ENCODE data around the gene TTC7B.

TTC7B gene

DNA sequence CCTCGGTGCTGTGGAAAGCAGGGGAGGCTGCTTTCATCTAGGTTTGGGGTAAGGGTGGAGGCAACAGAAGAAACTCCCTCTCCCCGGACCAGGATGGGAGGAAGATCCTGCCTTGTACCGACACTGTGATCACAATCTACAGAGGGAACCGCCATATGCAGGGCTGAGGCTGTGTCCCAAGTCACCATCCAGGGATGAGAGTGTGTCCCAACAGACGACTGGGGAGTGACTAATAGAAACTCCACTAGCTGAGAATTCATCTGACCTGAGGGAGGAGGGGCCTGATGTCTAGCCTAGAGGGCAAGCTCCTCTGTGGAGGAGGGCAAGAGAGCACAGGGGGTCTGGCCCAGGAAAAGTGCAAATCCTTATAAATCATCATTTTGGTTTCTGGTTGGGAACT is 247.0 kb downstream of the TTC7B start:
- H3K4me1 Mint-ChIP-seq: peaks cover 28% of the 10 kb centered on the region
- H3K36me3 Mint-ChIP-seq (ENCODE audit: low read depth): peaks cover 20% of the 10 kb centered on the region
- no peak overlapping the region for H3K4me3 Mint-ChIP-seq
- no peaks in the 10 kb centered on the region for H3K9me3 Mint-ChIP-seq
- no peak overlapping the region for H3K27ac Mint-ChIP-seq
- no peaks in the 10 kb centered on the region for H3K27me3 Mint-ChIP-seq (ENCODE audit: low read depth)
- TF ChIP-seq, protein P1, sequence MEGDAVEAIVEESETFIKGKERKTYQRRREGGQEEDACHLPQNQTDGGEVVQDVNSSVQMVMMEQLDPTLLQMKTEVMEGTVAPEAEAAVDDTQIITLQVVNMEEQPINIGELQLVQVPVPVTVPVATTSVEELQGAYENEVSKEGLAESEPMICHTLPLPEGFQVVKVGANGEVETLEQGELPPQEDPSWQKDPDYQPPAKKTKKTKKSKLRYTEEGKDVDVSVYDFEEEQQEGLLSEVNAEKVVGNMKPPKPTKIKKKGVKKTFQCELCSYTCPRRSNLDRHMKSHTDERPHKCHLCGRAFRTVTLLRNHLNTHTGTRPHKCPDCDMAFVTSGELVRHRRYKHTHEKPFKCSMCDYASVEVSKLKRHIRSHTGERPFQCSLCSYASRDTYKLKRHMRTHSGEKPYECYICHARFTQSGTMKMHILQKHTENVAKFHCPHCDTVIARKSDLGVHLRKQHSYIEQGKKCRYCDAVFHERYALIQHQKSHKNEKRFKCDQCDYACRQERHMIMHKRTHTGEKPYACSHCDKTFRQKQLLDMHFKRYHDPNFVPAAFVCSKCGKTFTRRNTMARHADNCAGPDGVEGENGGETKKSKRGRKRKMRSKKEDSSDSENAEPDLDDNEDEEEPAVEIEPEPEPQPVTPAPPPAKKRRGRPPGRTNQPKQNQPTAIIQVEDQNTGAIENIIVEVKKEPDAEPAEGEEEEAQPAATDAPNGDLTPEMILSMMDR (IDR thresholded peaks at IDR 0.05; ENCODE audit: unreplicated experiment in 3 of 3): no peak

DNA sequence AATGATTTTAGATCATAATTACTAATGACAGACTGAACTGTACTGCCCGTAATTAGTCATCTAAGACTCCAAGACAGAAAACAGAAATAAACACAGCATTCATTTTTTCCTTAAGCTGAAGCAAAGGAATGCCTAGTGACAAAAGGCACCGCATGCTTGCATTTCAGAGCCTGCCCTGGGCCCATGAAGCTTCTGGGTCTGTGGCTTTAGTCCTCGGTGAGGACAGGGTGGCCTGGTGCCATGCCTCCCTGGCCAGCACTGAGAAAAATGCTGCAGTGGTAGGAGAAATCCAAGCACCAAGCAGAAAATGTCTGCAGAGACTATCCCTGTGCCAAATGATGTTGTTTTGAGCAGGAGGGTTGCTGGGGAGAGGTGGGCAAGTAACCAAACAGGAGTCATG is 247.8 kb downstream of the TTC7B start:
- H3K4me3 Mint-ChIP-seq: no peak overlapping the region
- H3K4me1 Mint-ChIP-seq: peaks cover 21% of the 10 kb centered on the region

DNA sequence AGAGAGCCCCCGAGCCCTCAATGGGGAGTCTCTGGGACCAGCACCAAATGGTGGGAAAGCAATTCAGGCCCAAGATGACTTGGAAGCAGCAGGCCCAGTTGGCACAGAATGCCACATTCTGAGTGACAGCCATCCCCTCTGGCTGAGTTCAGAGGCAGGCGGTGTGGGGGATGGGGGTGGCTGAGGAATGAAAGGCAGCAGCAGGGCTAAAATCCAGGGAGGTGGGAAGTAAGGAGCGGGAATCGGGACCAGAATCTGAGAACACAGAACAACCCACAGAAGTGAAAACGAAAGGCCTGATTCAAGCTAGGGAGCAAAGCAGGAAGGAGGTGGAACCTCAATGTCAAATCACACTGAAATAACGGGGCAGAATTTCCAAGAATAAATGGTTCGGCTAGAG is 248.2 kb downstream of the TTC7B start:
- no peaks in the 10 kb centered on the region for H3K9me3 Mint-ChIP-seq
- H3K27ac Mint-ChIP-seq: peak overlapping the region in 2 of 3 experiments; percentile 9 to 11
- no peak overlapping the region for H3K4me3 Mint-ChIP-seq
- peaks cover 13% of the 10 kb centered on the region for H3K36me3 Mint-ChIP-seq (ENCODE audit: low read depth)
- no peaks in the 10 kb centered on the region for H3K27me3 Mint-ChIP-seq (ENCODE audit: low read depth)
- peaks cover 21% of the 10 kb centered on the region for H3K4me1 Mint-ChIP-seq
- TF ChIP-seq, protein P1 (IDR thresholded peaks at IDR 0.05; ENCODE audit: unreplicated experiment in 3 of 3): no peak

More for the DNA sequence above, 247.8 kb downstream of the TTC7B start:
- Mint-ChIP-seq H3K36me3 (ENCODE audit: low read depth) (peaks cover 16% of the 10 kb centered on the region), H3K9me3 (no peaks in the 10 kb centered on the region), H3K27ac (peak overlapping the region in 1 of 3 experiments; percentile 11), H3K27me3 (ENCODE audit: low read depth) (no peaks in the 10 kb centered on the region)
- TF ChIP-seq, protein P1 (IDR thresholded peaks at IDR 0.05; ENCODE audit: unreplicated experiment in 3 of 3): no peak

DNA sequence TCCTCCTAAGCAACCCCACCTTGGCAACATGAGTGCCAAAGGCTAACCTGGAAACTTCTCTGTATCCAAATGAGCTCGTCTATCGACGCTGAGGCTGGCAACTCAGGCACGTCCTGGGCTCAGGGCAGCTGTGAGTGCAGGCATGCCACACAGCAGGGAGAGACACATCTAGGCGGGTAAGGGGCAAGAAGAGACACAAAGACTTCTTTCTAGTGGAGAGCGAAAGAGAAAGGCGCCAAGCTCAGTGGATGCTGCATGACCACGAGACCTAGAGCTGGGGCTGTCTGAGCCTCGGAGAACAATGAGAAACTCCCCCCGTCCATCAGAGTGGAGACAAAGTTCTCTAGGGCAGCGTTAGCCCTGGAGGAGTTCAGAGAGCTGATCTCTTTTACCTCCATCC is 249.0 kb downstream of the TTC7B start:
- H3K9me3 Mint-ChIP-seq: no peaks in the 10 kb centered on the region
- H3K36me3 Mint-ChIP-seq (ENCODE audit: low read depth): peaks cover 5% of the 10 kb centered on the region
- peaks cover 17% of the 10 kb centered on the region for H3K4me1 Mint-ChIP-seq
- H3K27ac Mint-ChIP-seq: no peak overlapping the region
- H3K4me3 Mint-ChIP-seq: no peak overlapping the region
- no peaks in the 10 kb centered on the region for H3K27me3 Mint-ChIP-seq (ENCODE audit: low read depth)
- TF ChIP-seq, protein P1 (IDR thresholded peaks at IDR 0.05; ENCODE audit: unreplicated experiment in 3 of 3): no peak

DNA sequence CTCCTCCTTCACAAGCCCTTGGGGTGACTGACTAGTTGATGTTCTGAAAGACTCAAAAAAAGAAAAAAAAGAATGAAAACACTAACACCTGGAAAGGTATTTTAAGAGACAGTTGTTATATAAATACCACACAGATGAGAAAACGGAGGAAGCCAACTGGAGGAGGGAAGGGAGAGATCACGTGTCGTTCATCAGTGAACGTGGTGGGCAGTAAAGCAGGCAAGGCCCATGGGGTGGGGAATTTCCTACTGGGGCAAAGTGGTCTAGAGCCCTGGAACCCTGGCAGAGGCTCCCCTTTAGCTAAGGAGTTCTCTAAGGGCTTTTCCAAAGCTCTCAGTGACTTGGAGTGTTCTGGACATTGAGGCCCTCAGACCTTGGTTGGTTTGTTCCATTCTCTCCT is 249.7 kb downstream of the TTC7B start:
- Mint-ChIP-seq H3K27ac (no peak overlapping the region), H3K4me3 (no peak overlapping the region), H3K9me3 (no peaks in the 10 kb centered on the region), H3K4me1 (peaks cover 17% of the 10 kb centered on the region), H3K27me3 (ENCODE audit: low read depth) (no peaks in the 10 kb centered on the region), H3K36me3 (ENCODE audit: low read depth) (peaks cover 5% of the 10 kb centered on the region)
- TF ChIP-seq, protein P1 (IDR thresholded peaks at IDR 0.05; ENCODE audit: unreplicated experiment in 3 of 3): no peak

GRCh38 chr14:90564496-90564895 is 251.7 kb downstream of the TTC7B start:
- H3K36me3 Mint-ChIP-seq (ENCODE audit: low read depth): peaks cover 6% of the 10 kb centered on the region
- TF ChIP-seq, protein P1 (IDR thresholded peaks at IDR 0.05; ENCODE audit: unreplicated experiment in 3 of 3): no peak
- H3K27ac Mint-ChIP-seq: no peak overlapping the region
- no peaks in the 10 kb centered on the region for H3K9me3 Mint-ChIP-seq
- no peaks in the 10 kb centered on the region for H3K27me3 Mint-ChIP-seq (ENCODE audit: low read depth)
- peaks cover 21% of the 10 kb centered on the region for H3K4me1 Mint-ChIP-seq
- no peak overlapping the region for H3K4me3 Mint-ChIP-seq

All from nephron (organoid).